Stimulated activated CD4-positive, alpha-beta T cell treated with anti-CD3 and anti-CD28 coated beads, Interleukin-4, amount 100 ng/mL, for 4 hours (primary cell): ENCODE data around the gene TRANK1.
A peak's percentile ranks its signal among the peaks of the same experiment; 100 is the strongest.
"Not testable (repeated sequence)": the region's sequence is repeated elsewhere in the genome, so short reads cannot be mapped to it uniquely, and the experiment has no call there.

Experiments
- DNase-seq, 2 experiments: peaks; one replicate each; pipeline ENCODE4 v3.0.0-alpha.2; 2020

TRANK1 gene

GRCh38 chr3:36956155-36956554 lies 11.3 kb upstream of the TRANK1 start:
- DNase-seq, result no peak

- DNase-seq, result no peak
Observed at GRCh38 chr3:36954452-36955134, 9.7 kb upstream of the TRANK1 start.

GRCh38 chr3:36947814-36948213 lies 3.0 kb upstream of the TRANK1 start:
- not testable (repeated sequence) for DNase-seq

- DNase-seq, result no peak
Observed at GRCh38 chr3:36945333-36945980, 603 bp upstream of the TRANK1 start.

GRCh38 chr3:36944012-36944640 lies 728 bp downstream of the TRANK1 start:
- DNase-seq, result peak; percentile 5 to 39

GRCh38 chr3:36943601-36944000 lies 1.3 kb downstream of the TRANK1 start:
- DNase-seq, result no peak

- no peak for DNase-seq
Observed at GRCh38 chr3:36942638-36943248, 2.1 kb downstream of the TRANK1 start.

- no peak for DNase-seq
Observed at GRCh38 chr3:36941658-36942057, 3.2 kb downstream of the TRANK1 start.

GRCh38 chr3:36941162-36941561 lies 3.7 kb downstream of the TRANK1 start:
- DNase-seq, result no peak

- no peak for DNase-seq
Observed at GRCh38 chr3:36937492-36937891, 7.4 kb downstream of the TRANK1 start.

GRCh38 chr3:36933540-36934296 lies 11.1 kb downstream of the TRANK1 start:
- DNase-seq, result no peak

- not testable (repeated sequence) for DNase-seq
Observed at GRCh38 chr3:36931424-36931823, 13.4 kb downstream of the TRANK1 start.

- DNase-seq, result no peak
Observed at GRCh38 chr3:36928220-36928619, 16.6 kb downstream of the TRANK1 start.

- no peak for DNase-seq
Observed at GRCh38 chr3:36926292-36926897, 18.5 kb downstream of the TRANK1 start.

- DNase-seq, result no peak
Observed at GRCh38 chr3:36924744-36925521, 19.9 kb downstream of the TRANK1 start.

GRCh38 chr3:36923981-36924743 lies 20.7 kb downstream of the TRANK1 start:
- no peak for DNase-seq

GRCh38 chr3:36923523-36923943 lies 21.3 kb downstream of the TRANK1 start:
- DNase-seq, result no peak

GRCh38 chr3:36920884-36921567 lies 23.8 kb downstream of the TRANK1 start:
- DNase-seq, result no peak

GRCh38 chr3:36919439-36920160 lies 25.3 kb downstream of the TRANK1 start:
- no peak for DNase-seq

GRCh38 chr3:36918050-36918449 lies 26.8 kb downstream of the TRANK1 start:
- DNase-seq, result no peak
